Loucy (cell line): ENCODE measurements around the gene UBE2C.

Experiments used
- H2AFZ ChIP-seq: fragments of 200-600 bp; sonication (generic); 2 replicates; pipeline ENCODE4 v1.6.0; 2016; ENCODE audit warnings: antibody characterized with exemption, mild to moderate bottlenecking, low read length, moderate library complexity
- H3F3A ChIP-seq: fragments of 200-600 bp; 2 replicates; pipeline ENCODE4 v1.6.0; 2016; ENCODE audit warnings: antibody characterized with exemption, low read depth, mild to moderate bottlenecking
- H3K27me3 ChIP-seq: fragments of 200-600 bp; sonication (generic); 2 replicates; pipeline ENCODE4 v1.6.1; 2014; ENCODE audit warnings: low read length, mild to moderate bottlenecking; ENCODE audit not compliant: insufficient read depth, poor library complexity, severe bottlenecking
- H3K36me3 ChIP-seq: fragments of 200-600 bp; sonication (generic); 2 replicates; pipeline ENCODE4 v1.6.1; 2016; ENCODE audit warnings: low read length; ENCODE audit not compliant: insufficient read depth
- H3K4me1 ChIP-seq: fragments of 200-600 bp; sonication (generic); 2 replicates; pipeline ENCODE4 v1.5.1; 2014; ENCODE audit warnings: low read length, mild to moderate bottlenecking; ENCODE audit not compliant: insufficient read depth, poor library complexity, severe bottlenecking
- H3K4me2 ChIP-seq: fragments of 200-600 bp; sonication (generic); 2 replicates; pipeline ENCODE4 v1.6.0; 2014; ENCODE audit warnings: antibody characterized with exemption, low read length, low read depth, mild to moderate bottlenecking; ENCODE audit not compliant: poor library complexity, severe bottlenecking
- H3K4me3 ChIP-seq: fragments of 200-600 bp; sonication (generic); 2 replicates; pipeline ENCODE4 v1.5.1; 2014; ENCODE audit warnings: low read length, mild to moderate bottlenecking, mixed read lengths; ENCODE audit not compliant: poor library complexity, severe bottlenecking
- H3K79me2 ChIP-seq: fragments of 200-600 bp; sonication (generic); 2 replicates; pipeline ENCODE4 v1.6.1; 2014; ENCODE audit warnings: low read length; ENCODE audit not compliant: insufficient read depth
- H3K9ac ChIP-seq: fragments of 200-600 bp; sonication (generic); 2 replicates; pipeline ENCODE4 v1.6.0; 2014; ENCODE audit warnings: mild to moderate bottlenecking, low read depth, low read length, moderate library complexity; ENCODE audit not compliant: poor library complexity, severe bottlenecking
- H3K9me2 ChIP-seq: fragments of 200-600 bp; sonication (generic); replicated peaks from 2 replicates; pipeline ENCODE4 v1.6.1; 2016; ENCODE audit warnings: low read depth, low read length, mixed read lengths
- H3K9me3 ChIP-seq: fragments of 200-600 bp; sonication (generic); 2 replicates; pipeline ENCODE4 v1.6.1; 2014; ENCODE audit warnings: mild to moderate bottlenecking, antibody characterized with exemption, low read length, low read depth; ENCODE audit not compliant: insufficient read depth
- H4K20me1 ChIP-seq: fragments of 200-600 bp; sonication (generic); 2 replicates; pipeline ENCODE4 v1.6.0; 2014; ENCODE audit warnings: antibody characterized with exemption, low read length, mild to moderate bottlenecking; ENCODE audit not compliant: insufficient read depth, poor library complexity, severe bottlenecking
- CTCF ChIP-seq: fragments of 200-600 bp; sonication (generic); conservative IDR thresholded peaks from 2 replicates; pipeline ENCODE4 v1.5.1; 2014; ENCODE audit warnings: mild to moderate bottlenecking, antibody characterized with exemption, low read length
- EZH2phosphoT487 ChIP-seq: fragments of 200-600 bp; IDR thresholded peaks from 2 replicates; pipeline ENCODE4 v1.6.1; 2018; ENCODE audit warnings: antibody characterized with exemption, mild to moderate bottlenecking, moderate library complexity, borderline replicate concordance

The UBE2C gene

GRCh38 chr20:45819466-45819865 lies 7.0 kb downstream of the UBE2C start:
- Histone ChIP-seq H4K20me1 (peaks cover 9% of the 10 kb centered on the region), H3K9ac (no peak overlapping the region), H2AFZ (no peak overlapping the region), H3K4me2 (no peak overlapping the region), H3K9me2 (no peaks in the 10 kb centered on the region), H3K4me3 (no peak overlapping the region), H3K9me3 (no peaks in the 10 kb centered on the region), H3F3A (peaks cover 2% of the 10 kb centered on the region; the same call in 1 of the 2 replicates), H3K27me3 (no peaks in the 10 kb centered on the region), H3K79me2 (peaks cover 24% of the 10 kb centered on the region), H3K36me3 (peaks cover 22% of the 10 kb centered on the region; the same call in 1 of the 2 replicates), H3K4me1 (peaks cover 14% of the 10 kb centered on the region)
- TF ChIP-seq EZH2phosphoT487 (no peak), CTCF (no peak)

- Histone ChIP-seq H2AFZ (no peak overlapping the region), H3K4me3 (no peak overlapping the region)
Measured at GRCh38 chr20:45821947-45822346, 9.5 kb downstream of the UBE2C start.

GRCh38 chr20:45822857-45823256 lies 10.4 kb downstream of the UBE2C start:
- H3F3A ChIP-seq, result peaks cover under 1% of the 10 kb centered on the region; the same call in 1 of the 2 replicates
- H3K9ac ChIP-seq, result no peak overlapping the region
- no peaks in the 10 kb centered on the region for H4K20me1 ChIP-seq
- H3K4me1 ChIP-seq, result no peaks in the 10 kb centered on the region
- no peak overlapping the region for H3K4me3 ChIP-seq
- no peak for TF ChIP-seq CTCF
- no peak for TF ChIP-seq EZH2phosphoT487
- H3K4me2 ChIP-seq, result no peak overlapping the region
- no peaks in the 10 kb centered on the region for H3K36me3 ChIP-seq
- H3K9me3 ChIP-seq, result no peaks in the 10 kb centered on the region
- no peaks in the 10 kb centered on the region for H3K9me2 ChIP-seq
- no peaks in the 10 kb centered on the region for H3K27me3 ChIP-seq
- H3K79me2 ChIP-seq, result no peaks in the 10 kb centered on the region
- no peak overlapping the region for H2AFZ ChIP-seq

More at GRCh38 chr20:45821947-45822346, 9.5 kb downstream of the UBE2C start:
- no peaks in the 10 kb centered on the region for H3K9me2 ChIP-seq
- H3K4me2 ChIP-seq, result no peak overlapping the region
- no peaks in the 10 kb centered on the region for H3K27me3 ChIP-seq
- no peaks in the 10 kb centered on the region for H3K9me3 ChIP-seq
- H4K20me1 ChIP-seq, result no peaks in the 10 kb centered on the region
- no peaks in the 10 kb centered on the region for H3K4me1 ChIP-seq
- peaks cover 2% of the 10 kb centered on the region; the same call in 1 of the 2 replicates for H3F3A ChIP-seq
- no peaks in the 10 kb centered on the region for H3K79me2 ChIP-seq
- H3K36me3 ChIP-seq, result peaks cover 3% of the 10 kb centered on the region; the same call in 1 of the 2 replicates
- no peak overlapping the region for H3K9ac ChIP-seq
- no peak for TF ChIP-seq EZH2phosphoT487
- TF ChIP-seq CTCF, result no peak
